GM15510 (cell line): ENCODE results near the gene ATXN1.

ENCODE experiments used
- POLR2A ChIP-seq: IDR thresholded peaks from 3 replicates; pipeline ENCODE4 v1.6.1; 2011; ENCODE audit warnings: borderline replicate concordance; ENCODE audit not compliant: insufficient read length; ENCODE audit errors: extremely low read depth

The ATXN1 gene

GRCh38 chr6:16570221-16570553 is 191.1 kb downstream of the ATXN1 start:
- TF ChIP-seq POLR2A, result no peak

GRCh38 chr6:16568128-16568527 is 193.1 kb downstream of the ATXN1 start:
- TF ChIP-seq POLR2A, result no peak

- no peak for TF ChIP-seq POLR2A
Observed at GRCh38 chr6:16567071-16567470, 194.2 kb downstream of the ATXN1 start.

GRCh38 chr6:16564436-16564835 is 196.8 kb downstream of the ATXN1 start:
- TF ChIP-seq POLR2A, result no peak

GRCh38 chr6:16563628-16564240 is 197.5 kb downstream of the ATXN1 start:
- no peak for TF ChIP-seq POLR2A

- no peak for TF ChIP-seq POLR2A
Observed at GRCh38 chr6:16562498-16562897, 198.8 kb downstream of the ATXN1 start.

- no peak for TF ChIP-seq POLR2A
Observed at GRCh38 chr6:16559071-16559470, 202.2 kb downstream of the ATXN1 start.

GRCh38 chr6:16555550-16555949 is 205.7 kb downstream of the ATXN1 start:
- no peak for TF ChIP-seq POLR2A

GRCh38 chr6:16553531-16553930 is 207.7 kb downstream of the ATXN1 start:
- TF ChIP-seq POLR2A, result no peak

- TF ChIP-seq POLR2A, result no peak
Observed at GRCh38 chr6:16551466-16551865, 209.8 kb downstream of the ATXN1 start.

- TF ChIP-seq POLR2A, result no peak
Observed at GRCh38 chr6:16548121-16548520, 213.1 kb downstream of the ATXN1 start.

GRCh38 chr6:16547587-16547986 is 213.7 kb downstream of the ATXN1 start:
- TF ChIP-seq POLR2A, result no peak

- no peak for TF ChIP-seq POLR2A
Observed at GRCh38 chr6:16546861-16547260, 214.4 kb downstream of the ATXN1 start.

- TF ChIP-seq POLR2A, result no peak
Observed at GRCh38 chr6:16545382-16545781, 215.9 kb downstream of the ATXN1 start.

- TF ChIP-seq POLR2A, result no peak
Observed at GRCh38 chr6:16544521-16544920, 216.7 kb downstream of the ATXN1 start.

GRCh38 chr6:16544006-16544405 is 217.3 kb downstream of the ATXN1 start:
- TF ChIP-seq POLR2A, result no peak

- TF ChIP-seq POLR2A, result no peak
Observed at GRCh38 chr6:16543521-16543920, 217.7 kb downstream of the ATXN1 start.

- TF ChIP-seq POLR2A, result no peak
Observed at GRCh38 chr6:16542070-16542469, 219.2 kb downstream of the ATXN1 start.
